Panc1 (cell line): ENCODE data around the gene EYS.

Experiments
- POLR2AphosphoS5 ChIP-seq: IDR thresholded peaks from 2 replicates; pipeline ENCODE4 v1.6.1; 2012; ENCODE audit warnings: mild to moderate bottlenecking, low read depth, low read length, moderate library complexity
- TCF7L2 ChIP-seq: IDR thresholded peaks from 2 replicates; pipeline ENCODE4 v1.6.1; 2011; ENCODE audit warnings: mild to moderate bottlenecking, low read depth, low read length, inconsistent platforms
- TF ChIP-seq, protein P1 (sequence below): fragments of 450-650 bp; IDR thresholded peaks from 2 replicates; pipeline ENCODE4 v1.5.1; 2017; ENCODE audit warnings: mild to moderate bottlenecking

DNA sequence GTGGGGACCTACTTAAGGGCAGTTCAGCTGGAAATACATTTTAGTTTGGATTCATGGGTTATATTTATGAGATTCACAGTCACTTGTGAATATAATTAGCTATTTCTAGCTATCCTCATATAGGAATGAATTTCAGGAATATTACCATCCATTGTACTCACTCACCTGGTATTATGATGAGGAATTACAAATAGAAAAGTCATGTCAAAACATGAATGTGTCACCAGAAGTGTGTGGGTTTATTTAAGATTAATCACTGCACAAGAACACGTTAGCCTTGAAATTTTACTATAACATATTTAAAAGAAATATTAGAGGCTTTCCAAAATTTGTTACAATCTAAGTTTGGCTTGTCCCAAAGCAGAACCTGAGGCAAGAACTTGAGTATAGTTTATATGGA lies 1560.9 kb downstream of the EYS start:
- TF ChIP-seq, protein P1, sequence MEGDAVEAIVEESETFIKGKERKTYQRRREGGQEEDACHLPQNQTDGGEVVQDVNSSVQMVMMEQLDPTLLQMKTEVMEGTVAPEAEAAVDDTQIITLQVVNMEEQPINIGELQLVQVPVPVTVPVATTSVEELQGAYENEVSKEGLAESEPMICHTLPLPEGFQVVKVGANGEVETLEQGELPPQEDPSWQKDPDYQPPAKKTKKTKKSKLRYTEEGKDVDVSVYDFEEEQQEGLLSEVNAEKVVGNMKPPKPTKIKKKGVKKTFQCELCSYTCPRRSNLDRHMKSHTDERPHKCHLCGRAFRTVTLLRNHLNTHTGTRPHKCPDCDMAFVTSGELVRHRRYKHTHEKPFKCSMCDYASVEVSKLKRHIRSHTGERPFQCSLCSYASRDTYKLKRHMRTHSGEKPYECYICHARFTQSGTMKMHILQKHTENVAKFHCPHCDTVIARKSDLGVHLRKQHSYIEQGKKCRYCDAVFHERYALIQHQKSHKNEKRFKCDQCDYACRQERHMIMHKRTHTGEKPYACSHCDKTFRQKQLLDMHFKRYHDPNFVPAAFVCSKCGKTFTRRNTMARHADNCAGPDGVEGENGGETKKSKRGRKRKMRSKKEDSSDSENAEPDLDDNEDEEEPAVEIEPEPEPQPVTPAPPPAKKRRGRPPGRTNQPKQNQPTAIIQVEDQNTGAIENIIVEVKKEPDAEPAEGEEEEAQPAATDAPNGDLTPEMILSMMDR = no peak
- TF ChIP-seq TCF7L2 (no peak), POLR2AphosphoS5 (no peak)
